HL-60 (cell line): ENCODE data around the gene SLC41A3.

Source experiments
- GABPA ChIP-seq: IDR thresholded peaks from 2 replicates; pipeline ENCODE4 v1.6.1; 2012; ENCODE audit warnings: low read depth
- POLR2AphosphoS5 ChIP-seq: IDR thresholded peaks from 2 replicates; pipeline ENCODE4 v1.6.1; 2012; ENCODE audit warnings: low read depth
- TF ChIP-seq, protein P1 (sequence below): IDR thresholded peaks from one replicate; pipeline ENCODE4 v1.5.1; 2011; ENCODE audit warnings: low read length, control low read depth, inconsistent platforms; ENCODE audit not compliant: insufficient read depth
- TF ChIP-seq, protein P2 (sequence below): IDR thresholded peaks from 2 replicates; pipeline ENCODE4 v1.6.1; 2012; ENCODE audit warnings: low read depth; ENCODE audit not compliant: insufficient replicate concordance

GRCh38 chr3:126081618-126082361 lies 2.1 kb downstream of the SLC41A3 start:
- TF ChIP-seq, protein P1, sequence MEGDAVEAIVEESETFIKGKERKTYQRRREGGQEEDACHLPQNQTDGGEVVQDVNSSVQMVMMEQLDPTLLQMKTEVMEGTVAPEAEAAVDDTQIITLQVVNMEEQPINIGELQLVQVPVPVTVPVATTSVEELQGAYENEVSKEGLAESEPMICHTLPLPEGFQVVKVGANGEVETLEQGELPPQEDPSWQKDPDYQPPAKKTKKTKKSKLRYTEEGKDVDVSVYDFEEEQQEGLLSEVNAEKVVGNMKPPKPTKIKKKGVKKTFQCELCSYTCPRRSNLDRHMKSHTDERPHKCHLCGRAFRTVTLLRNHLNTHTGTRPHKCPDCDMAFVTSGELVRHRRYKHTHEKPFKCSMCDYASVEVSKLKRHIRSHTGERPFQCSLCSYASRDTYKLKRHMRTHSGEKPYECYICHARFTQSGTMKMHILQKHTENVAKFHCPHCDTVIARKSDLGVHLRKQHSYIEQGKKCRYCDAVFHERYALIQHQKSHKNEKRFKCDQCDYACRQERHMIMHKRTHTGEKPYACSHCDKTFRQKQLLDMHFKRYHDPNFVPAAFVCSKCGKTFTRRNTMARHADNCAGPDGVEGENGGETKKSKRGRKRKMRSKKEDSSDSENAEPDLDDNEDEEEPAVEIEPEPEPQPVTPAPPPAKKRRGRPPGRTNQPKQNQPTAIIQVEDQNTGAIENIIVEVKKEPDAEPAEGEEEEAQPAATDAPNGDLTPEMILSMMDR: no peak
- TF ChIP-seq POLR2AphosphoS5 (no peak), GABPA (no peak)
- TF ChIP-seq, protein P2, sequence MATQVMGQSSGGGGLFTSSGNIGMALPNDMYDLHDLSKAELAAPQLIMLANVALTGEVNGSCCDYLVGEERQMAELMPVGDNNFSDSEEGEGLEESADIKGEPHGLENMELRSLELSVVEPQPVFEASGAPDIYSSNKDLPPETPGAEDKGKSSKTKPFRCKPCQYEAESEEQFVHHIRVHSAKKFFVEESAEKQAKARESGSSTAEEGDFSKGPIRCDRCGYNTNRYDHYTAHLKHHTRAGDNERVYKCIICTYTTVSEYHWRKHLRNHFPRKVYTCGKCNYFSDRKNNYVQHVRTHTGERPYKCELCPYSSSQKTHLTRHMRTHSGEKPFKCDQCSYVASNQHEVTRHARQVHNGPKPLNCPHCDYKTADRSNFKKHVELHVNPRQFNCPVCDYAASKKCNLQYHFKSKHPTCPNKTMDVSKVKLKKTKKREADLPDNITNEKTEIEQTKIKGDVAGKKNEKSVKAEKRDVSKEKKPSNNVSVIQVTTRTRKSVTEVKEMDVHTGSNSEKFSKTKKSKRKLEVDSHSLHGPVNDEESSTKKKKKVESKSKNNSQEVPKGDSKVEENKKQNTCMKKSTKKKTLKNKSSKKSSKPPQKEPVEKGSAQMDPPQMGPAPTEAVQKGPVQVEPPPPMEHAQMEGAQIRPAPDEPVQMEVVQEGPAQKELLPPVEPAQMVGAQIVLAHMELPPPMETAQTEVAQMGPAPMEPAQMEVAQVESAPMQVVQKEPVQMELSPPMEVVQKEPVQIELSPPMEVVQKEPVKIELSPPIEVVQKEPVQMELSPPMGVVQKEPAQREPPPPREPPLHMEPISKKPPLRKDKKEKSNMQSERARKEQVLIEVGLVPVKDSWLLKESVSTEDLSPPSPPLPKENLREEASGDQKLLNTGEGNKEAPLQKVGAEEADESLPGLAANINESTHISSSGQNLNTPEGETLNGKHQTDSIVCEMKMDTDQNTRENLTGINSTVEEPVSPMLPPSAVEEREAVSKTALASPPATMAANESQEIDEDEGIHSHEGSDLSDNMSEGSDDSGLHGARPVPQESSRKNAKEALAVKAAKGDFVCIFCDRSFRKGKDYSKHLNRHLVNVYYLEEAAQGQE: no peak
